Right lobe of liver (tissue), 4 donors: Measurements from ENCODE around the gene PPEF2.

ENCODE experiments used
- POLR2A ChIP-seq: fragments of 450-650 bp; IDR thresholded peaks from one replicate; pipeline ENCODE4 v1.6.1; 2017; ENCODE audit warnings: antibody characterized with exemption, mild to moderate bottlenecking
- TF ChIP-seq, protein P1 (sequence below), 4 donors: fragments of 200-600 bp in 3 of 4; fragments of 450-650 bp in 1 of 4; IDR thresholded peaks; one replicate each; pipeline versions ENCODE4 v1.5.1 to v1.8.0; 2016 to 2022; ENCODE audit warnings: antibody characterized with exemption in 4 of 4, mild to moderate bottlenecking in 2 of 4
- donor health status: DM: no; HTN: no; CAD: no.
- donor health status: DM: no; HTN: no; CAD: no.
- donor health status: DM: no; HTN: yes; CAD: no.

DNA sequence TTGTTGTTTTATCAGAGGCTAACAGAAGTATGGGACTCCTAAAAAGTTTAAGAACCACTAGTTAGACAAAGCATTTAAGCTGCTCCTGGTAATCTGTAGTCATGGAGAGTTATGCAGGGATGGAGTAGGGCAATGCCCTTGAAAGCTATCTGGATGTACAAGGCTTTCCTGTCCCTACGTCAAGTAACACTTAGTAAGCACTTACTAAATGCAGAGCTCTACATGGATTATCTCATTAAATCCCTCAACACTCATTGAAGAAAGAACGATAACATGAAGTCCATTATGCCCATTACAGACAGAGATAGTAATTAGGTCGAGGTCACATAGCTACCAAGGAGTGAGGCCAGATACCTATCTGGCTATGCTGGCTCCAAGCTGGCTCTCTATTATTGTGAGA, 33.2 kb downstream of the PPEF2 start:
- TF ChIP-seq, protein P1, sequence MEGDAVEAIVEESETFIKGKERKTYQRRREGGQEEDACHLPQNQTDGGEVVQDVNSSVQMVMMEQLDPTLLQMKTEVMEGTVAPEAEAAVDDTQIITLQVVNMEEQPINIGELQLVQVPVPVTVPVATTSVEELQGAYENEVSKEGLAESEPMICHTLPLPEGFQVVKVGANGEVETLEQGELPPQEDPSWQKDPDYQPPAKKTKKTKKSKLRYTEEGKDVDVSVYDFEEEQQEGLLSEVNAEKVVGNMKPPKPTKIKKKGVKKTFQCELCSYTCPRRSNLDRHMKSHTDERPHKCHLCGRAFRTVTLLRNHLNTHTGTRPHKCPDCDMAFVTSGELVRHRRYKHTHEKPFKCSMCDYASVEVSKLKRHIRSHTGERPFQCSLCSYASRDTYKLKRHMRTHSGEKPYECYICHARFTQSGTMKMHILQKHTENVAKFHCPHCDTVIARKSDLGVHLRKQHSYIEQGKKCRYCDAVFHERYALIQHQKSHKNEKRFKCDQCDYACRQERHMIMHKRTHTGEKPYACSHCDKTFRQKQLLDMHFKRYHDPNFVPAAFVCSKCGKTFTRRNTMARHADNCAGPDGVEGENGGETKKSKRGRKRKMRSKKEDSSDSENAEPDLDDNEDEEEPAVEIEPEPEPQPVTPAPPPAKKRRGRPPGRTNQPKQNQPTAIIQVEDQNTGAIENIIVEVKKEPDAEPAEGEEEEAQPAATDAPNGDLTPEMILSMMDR (IDR thresholded peaks at IDR 0.05), result no peak
- TF ChIP-seq POLR2A, result no peak
